HCT116 (cell line): ENCODE data around the gene MSI2. TPM values are rescaled to one million over a fixed set of nuclear protein-coding genes. Genes with fewer than 3 reads are reported as not detected.

ENCODE experiments used
- ATAC-seq: fragments of 200-7000 bp; cut with Tn5 transposase; 2 replicates; pipeline ENCODE4 v1.9.1; 2020; ENCODE audit warnings: mild to moderate bottlenecking, moderate library complexity
- BruUV-seq: library from RNA; stranded (reverse); fragments of 400-500 nt; replicated peaks from 2 replicates; lab custom pipeline; 2021; lab: Mats Ljungman, UMichigan
- CTCF ChIA-PET: fragments of 300-600 bp; sonication (Branson Sonifier 250); formaldehyde crosslinking; loops from one replicate; lab custom pipeline; 2021; ENCODE audit warnings: antibody characterized with exemption; lab: Charles Lee
- POLR2A ChIA-PET: fragments of 300-600, 350-600 bp; sonication (Branson Sonifier 250); formaldehyde crosslinking; loops from one replicate; lab custom pipeline; 2021; ENCODE audit warnings: antibody characterized with exemption; lab: Charles Lee
- RAD21 ChIA-PET, 2 experiments: fragments of 300-600 bp; sonication (Branson Sonifier 250); formaldehyde crosslinking; loops; one replicate each; lab custom pipeline; 2023; ENCODE audit warnings: low total read pairs in 2 of 2; ENCODE audit not compliant: uncharacterized antibody in 2 of 2, unreplicated experiment in 2 of 2, low non-redundant PET in 1 of 2; lab: Charles Lee
- DNase-seq: peaks from one replicate; pipeline ENCODE4 v3.0.0-alpha.2; 2010; ENCODE audit warnings: low read depth, low spot score
- H2AFZ ChIP-seq: fragments of 200-600 bp; shearing (Covaris generic), sonication (generic); 2 replicates; pipeline ENCODE4 v1.6.1; 2017; ENCODE audit warnings: low read depth, mixed run types, mixed read lengths, antibody characterized with exemption, low read length; ENCODE audit not compliant: poor library complexity, severe bottlenecking
- H3K27ac ChIP-seq: 2 replicates; pipeline ENCODE4 v1.5.1; 2012; ENCODE audit warnings: low read depth, low read length
- H3K27me3 ChIP-seq: fragments of 200-600 bp; sonication (generic); 2 replicates; pipeline ENCODE4 v1.6.1; 2016; ENCODE audit warnings: mixed run types, low read length, mixed read lengths; ENCODE audit not compliant: insufficient read depth
- H3K36me3 ChIP-seq, 2 experiments: fragments of 200-500 bp in 1 of 2; fragments of 200-600 bp in 1 of 2; sonication (Bioruptor generic) in 1 of 2; sonication (generic) in 1 of 2; 2 replicates each; pipeline versions ENCODE4 v1.5.1 to v1.6.1; 2014 to 2016; ENCODE audit warnings: low read length in 2 of 2, inconsistent platforms in 1 of 2, mixed read lengths in 1 of 2, mixed run types in 1 of 2; ENCODE audit not compliant: insufficient read depth in 2 of 2, control insufficient read depth in 1 of 2
- H3K4me1 ChIP-seq, 2 experiments: fragments of 200-600 bp in 1 of 2; sonication (generic) in 1 of 2; 2 replicates each; pipeline versions ENCODE4 v1.5.1 to v1.6.1; 2012 to 2017; ENCODE audit warnings: low read length in 2 of 2, inconsistent platforms in 1 of 2, mild to moderate bottlenecking in 1 of 2, mixed read lengths in 1 of 2, mixed run types in 1 of 2, moderate library complexity in 1 of 2; ENCODE audit not compliant: insufficient read depth in 2 of 2, control insufficient read depth in 1 of 2
- H3K4me2 ChIP-seq: fragments of 200-600 bp; sonication (generic); 2 replicates; pipeline ENCODE4 v1.6.1; 2017; ENCODE audit warnings: mixed run types, low read length, mixed read lengths
- H3K4me3 ChIP-seq, 2 experiments: fragments of 200-600 bp in 1 of 2; sonication (generic) in 1 of 2; replicated peaks in 1 of 2; 2 replicates each; pipeline ENCODE4 v1.5.1; 2011 to 2016; ENCODE audit warnings: low read length in 2 of 2, control low read depth in 1 of 2, low read depth in 1 of 2, mild to moderate bottlenecking in 1 of 2, mixed read lengths in 1 of 2, mixed run types in 1 of 2
- H3K79me2 ChIP-seq: fragments of 200-600 bp; sonication (generic); 2 replicates; pipeline ENCODE4 v1.6.1; 2017; ENCODE audit warnings: mild to moderate bottlenecking, mixed run types, low read length, moderate library complexity, mixed read lengths; ENCODE audit not compliant: insufficient read depth
- H3K9ac ChIP-seq: fragments of 200-600 bp; sonication (generic); 2 replicates; pipeline ENCODE4 v1.6.1; 2016; ENCODE audit warnings: low read length, mixed read lengths
- H3K9me2 ChIP-seq: fragments of 200-600 bp; sonication (generic), shearing (Covaris generic); 2 replicates; pipeline ENCODE4 v1.6.1; 2017; ENCODE audit warnings: mixed run types, mild to moderate bottlenecking, moderate library complexity; ENCODE audit not compliant: insufficient read depth
- H3K9me3 ChIP-seq, 2 experiments: fragments of 200-500 bp in 1 of 2; fragments of 200-600 bp in 1 of 2; sonication (Bioruptor generic) in 1 of 2; sonication (generic) in 1 of 2; 2 replicates each; pipeline ENCODE4 v1.6.1; 2014 to 2017; ENCODE audit warnings: low read length in 2 of 2, mixed read lengths in 2 of 2, inconsistent platforms in 1 of 2, low read depth in 1 of 2, mild to moderate bottlenecking in 1 of 2, mixed run types in 1 of 2, moderate library complexity in 1 of 2; ENCODE audit not compliant: control insufficient read depth in 1 of 2, insufficient read depth in 1 of 2
- H4K20me1 ChIP-seq: fragments of 200-600 bp; sonication (generic), shearing (Covaris generic); 2 replicates; pipeline ENCODE4 v1.6.1; 2017; ENCODE audit warnings: mixed run types, mild to moderate bottlenecking, moderate library complexity; ENCODE audit not compliant: insufficient read depth
- ELF1 ChIP-seq: IDR thresholded peaks from 2 replicates; pipeline ENCODE4 v1.6.1; 2012; ENCODE audit warnings: low read depth, borderline replicate concordance
- EZH2phosphoT487 ChIP-seq: fragments of 200-600 bp; IDR thresholded peaks from 2 replicates; pipeline ENCODE4 v1.6.1; 2018; ENCODE audit warnings: antibody characterized with exemption, borderline replicate concordance
- FOSL1 ChIP-seq: IDR thresholded peaks from 2 replicates; pipeline ENCODE4 v1.6.1; 2012; ENCODE audit warnings: low read depth
- POLR2A ChIP-seq: IDR thresholded peaks from 2 replicates; pipeline ENCODE4 v1.7.0; 2011; ENCODE audit warnings: borderline replicate concordance; ENCODE audit not compliant: insufficient read depth, insufficient read length; ENCODE audit errors: extremely low read depth
- POLR2AphosphoS5 ChIP-seq: IDR thresholded peaks from 2 replicates; pipeline ENCODE4 v1.6.1; 2011; ENCODE audit warnings: mild to moderate bottlenecking, low read depth, low read length, moderate library complexity
- RAD21 ChIP-seq: IDR thresholded peaks from 2 replicates; pipeline ENCODE4 v1.6.1; 2012; ENCODE audit warnings: low read depth, mild to moderate bottlenecking
- SRF ChIP-seq: IDR thresholded peaks from 2 replicates; pipeline ENCODE4 v1.6.1; 2012; ENCODE audit warnings: low read depth
- ZFX ChIP-seq: fragments of 450-650 bp; IDR thresholded peaks from 2 replicates; pipeline ENCODE4 v1.6.1; 2017
- intact Hi-C: fragments of 100-400 bp; cut with micrococcal nuclease; formaldehyde crosslinking; loops from 2 replicates; pipeline ENCODE4 v1.10.0; 2022
- total RNA-seq: library from RNA; stranded (reverse); gene quantifications from one replicate; pipeline ENCODE4 v1.2.1, GENCODE V29; 2021; ENCODE audit not compliant: unreplicated experiment
- TF ChIP-seq, protein P1 (sequence below): IDR thresholded peaks from 2 replicates; pipeline ENCODE4 v1.6.1; 2012

MSI2 gene
- total RNA-seq, 1 experiment from 2014 or later, result 137 TPM

DNA sequence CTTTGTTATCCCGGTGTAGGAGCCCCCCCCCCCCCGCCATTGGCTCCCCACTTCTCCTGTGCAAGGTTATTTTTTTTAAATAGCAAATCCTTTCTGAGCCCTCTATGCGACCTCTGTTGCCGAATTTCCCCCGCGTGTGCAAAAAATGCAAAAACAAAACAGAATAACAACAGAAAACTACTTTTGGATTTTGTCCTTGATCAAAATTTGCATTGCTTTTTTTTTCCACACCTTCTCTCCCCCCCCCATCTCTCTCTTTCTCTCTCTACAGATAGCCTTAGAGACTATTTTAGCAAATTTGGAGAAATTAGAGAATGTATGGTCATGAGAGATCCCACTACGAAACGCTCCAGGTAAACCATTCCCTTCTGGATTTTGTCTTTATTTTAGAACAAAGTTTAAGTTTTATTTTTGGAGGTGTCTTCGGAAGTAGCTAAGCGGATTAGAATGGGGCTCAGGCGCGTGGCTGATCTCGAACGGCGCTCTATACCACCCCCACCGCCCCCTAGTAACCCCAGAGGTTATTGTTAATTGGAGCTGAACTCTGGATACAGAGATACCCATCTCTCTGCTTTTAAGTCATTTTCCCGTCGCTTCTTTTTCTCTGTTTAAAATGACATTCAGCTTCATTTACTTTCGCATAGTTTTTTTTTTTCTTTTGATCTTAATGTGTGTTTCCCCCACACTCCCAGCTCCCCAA lies 1.0 kb downstream of the MSI2 start:
- H3K9me3 ChIP-seq, result no peaks in the 10 kb centered on the region
- H3K36me3 ChIP-seq, result peaks cover 11 to 22% of the 10 kb centered on the region in 2 experiments; a peak in 3 of 4 replicates
- ChIA-PET POLR2A (interaction anchor here (0.6 kb wide), 1 partner anchor 742 kb away, joined by 3 read pairs; no protein-coding TSS in a partner anchor), RAD21 (interaction anchor here (0.7 to 2.1 kb wide), 3 partner anchors 107 to 184 kb away, joined by 3 to 7 read pairs (median 4); no protein-coding TSS in a partner anchor), CTCF (interaction anchor here (0.6 to 2.6 kb wide), 2 partner anchors 14 to 897 kb away, joined by 3 to 11 read pairs; no protein-coding TSS in a partner anchor)
- intact Hi-C loops, result loop anchor here (5.0 kb wide), 2 partner anchors 115 to 185 kb away; no protein-coding TSS in a partner anchor
- H3K9me2 ChIP-seq, result no peaks in the 10 kb centered on the region
- BruUV-seq, result TSS peak; percentile 43
- peaks cover 13 to 27% of the 10 kb centered on the region in 2 experiments for H3K4me1 ChIP-seq
- H4K20me1 ChIP-seq, result no peaks in the 10 kb centered on the region
- peak overlapping the region; percentile 89 for H3K4me2 ChIP-seq
- H2AFZ ChIP-seq, result peak overlapping the region; percentile 5
- ATAC-seq (no peak), DNase-seq (no peak)
- peak overlapping the region; percentile 41 for H3K27ac ChIP-seq
- H3K79me2 ChIP-seq, result peaks cover 24% of the 10 kb centered on the region
- TF ChIP-seq EZH2phosphoT487 (no peak), ZFX (no peak), POLR2AphosphoS5 (no peak), RAD21 (no peak), SRF (no peak), ELF1 (no peak), POLR2A (no peak), FOSL1 (no peak)
- TF ChIP-seq, protein P1, sequence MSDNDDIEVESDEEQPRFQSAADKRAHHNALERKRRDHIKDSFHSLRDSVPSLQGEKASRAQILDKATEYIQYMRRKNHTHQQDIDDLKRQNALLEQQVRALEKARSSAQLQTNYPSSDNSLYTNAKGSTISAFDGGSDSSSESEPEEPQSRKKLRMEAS, result no peak
- no peaks in the 10 kb centered on the region for H3K27me3 ChIP-seq
- peak overlapping the region; percentile 65 to 67 for H3K4me3 ChIP-seq
- H3K9ac ChIP-seq, result peak overlapping the region; percentile 72
